Myometrial cell (primary cell): Measurements from ENCODE around the gene TIMM23. TPM values are rescaled to one million over a fixed set of nuclear protein-coding genes. Genes with fewer than 3 reads are reported as not detected.

Source experiments
- total RNA-seq: library from RNA; depleted of rRNA; stranded (reverse); fragments of >200 nt; gene quantifications from 2 replicates; pipeline ENCODE4 v1.2.3, GENCODE V29; 2015

Gene TIMM23, protein sequence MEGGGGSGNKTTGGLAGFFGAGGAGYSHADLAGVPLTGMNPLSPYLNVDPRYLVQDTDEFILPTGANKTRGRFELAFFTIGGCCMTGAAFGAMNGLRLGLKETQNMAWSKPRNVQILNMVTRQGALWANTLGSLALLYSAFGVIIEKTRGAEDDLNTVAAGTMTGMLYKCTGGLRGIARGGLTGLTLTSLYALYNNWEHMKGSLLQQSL
- total RNA-seq = 129 and 141 TPM in 2 replicates

DNA sequence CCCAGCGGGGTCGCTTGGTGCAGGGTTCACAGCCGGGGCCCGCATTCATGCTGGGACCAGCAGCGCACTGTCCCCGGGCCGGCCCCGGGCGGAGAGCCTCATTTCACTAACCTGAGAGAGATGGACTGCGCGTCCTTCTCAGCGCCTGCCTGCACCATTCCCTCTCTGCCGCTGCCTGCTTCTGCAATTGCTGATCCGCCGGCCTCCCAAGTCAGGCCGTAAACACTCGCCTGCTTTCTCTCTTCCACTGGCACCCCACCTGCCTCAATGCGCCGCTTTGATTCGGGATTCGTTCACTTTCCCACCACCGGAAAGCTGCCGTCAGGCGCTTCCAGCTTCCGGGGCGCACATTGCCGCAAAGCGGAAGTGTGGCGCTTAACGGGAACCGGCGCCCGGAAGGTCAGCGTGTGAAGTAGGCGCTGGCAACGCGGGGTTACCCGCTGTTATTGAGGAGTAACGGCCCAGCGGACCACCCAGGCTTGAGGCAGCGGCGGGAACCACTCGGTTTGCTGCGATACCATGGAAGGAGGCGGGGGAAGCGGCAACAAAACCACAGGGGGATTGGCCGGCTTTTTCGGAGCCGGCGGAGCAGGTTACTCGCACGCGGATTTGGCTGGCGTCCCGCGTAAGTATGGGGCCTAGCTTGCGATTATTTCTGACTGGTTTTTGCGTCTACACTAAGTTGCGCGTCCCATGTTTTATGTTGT lies at the start of gene TIMM23:
Gene TIMM23, plus strand, starts transcription at position 384 of the 707 bp plus-strand sequence. Its CDS starts 136 bp downstream, at position 520.

DNA sequence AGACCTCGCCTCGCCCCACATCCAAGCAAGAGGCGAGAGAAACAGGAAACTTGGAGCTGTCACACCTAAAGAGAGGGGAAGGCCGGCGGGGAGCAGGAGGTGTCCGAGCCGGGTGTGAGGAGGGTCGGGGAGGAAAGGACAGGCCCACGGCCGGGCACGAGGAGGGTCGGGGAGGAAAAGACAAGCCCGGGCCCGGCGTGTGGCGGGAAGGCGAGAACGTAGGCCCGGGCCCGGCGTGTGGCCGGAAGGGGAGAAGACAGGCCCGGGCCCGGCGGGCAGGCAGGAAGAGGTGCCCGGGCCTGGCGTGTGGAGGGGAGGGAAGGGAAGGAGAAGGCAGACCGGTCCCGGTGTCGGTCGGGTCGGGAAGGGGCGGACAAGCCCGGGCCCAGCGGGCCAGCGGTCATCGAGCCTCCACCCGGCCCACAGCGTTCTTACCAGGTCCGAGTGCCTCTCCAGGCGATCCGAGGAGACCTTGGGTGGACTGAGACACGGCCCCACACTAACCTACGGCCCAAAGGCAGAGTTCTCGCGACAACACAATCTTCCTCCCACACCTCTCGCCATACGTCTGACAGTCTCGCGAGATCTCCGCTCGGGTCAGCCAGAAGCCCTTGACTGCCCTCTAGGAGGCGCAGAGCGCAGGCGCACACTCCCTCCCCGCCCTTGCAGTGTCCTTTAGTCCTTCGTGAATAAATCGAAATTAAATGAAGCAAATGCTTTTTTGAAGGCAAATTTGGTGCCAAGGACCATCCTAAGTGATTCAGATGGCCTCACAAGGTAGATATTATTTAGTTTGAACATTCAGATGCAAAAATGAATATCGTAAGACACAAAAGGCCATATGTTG lies 58.0 kb downstream of the TIMM23 start, which contains the start of gene NCOA4:
Gene NCOA4, minus strand, starts transcription at position 533 of the 847 bp plus-strand sequence. CDS start 13,943 bp downstream, outside the sequence.

DNA sequence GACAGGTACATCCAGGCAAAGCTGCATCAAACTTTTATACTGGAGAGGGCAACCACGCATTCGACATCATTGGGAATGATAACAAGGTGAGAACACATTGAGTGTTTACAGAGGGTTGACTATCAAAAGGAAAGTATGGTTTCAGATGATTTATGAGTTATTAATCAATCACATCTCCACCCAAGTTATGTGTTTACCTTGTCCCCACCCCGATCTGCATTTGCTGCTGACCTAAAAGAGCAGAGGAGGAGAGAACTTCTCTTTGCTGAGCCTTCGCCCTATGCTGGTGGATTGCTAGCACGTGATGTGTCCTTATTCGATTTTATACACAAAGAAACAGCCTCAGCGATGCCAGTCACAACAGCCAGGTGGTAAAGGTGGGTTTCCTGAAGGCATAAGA lies 74.0 kb downstream of the TIMM23 start, which contains the start of gene MSMB:
Gene MSMB, minus strand, starts transcription at position 9 of the 400 bp plus-strand sequence. CDS start 32 bp downstream, outside the sequence.

Other genes with a start within 250 kb of the TIMM23 start
- 19.3 and 27.5 TPM in 2 replicates for gene WASHC2C, start 245.2 kb upstream of the TIMM23 start, total RNA-seq
- gene AGAP4, start 125.0 kb upstream of the TIMM23 start, total RNA-seq = 0.89 and 5.5 TPM in 2 replicates
- gene NCOA4, start 58.1 kb downstream of the TIMM23 start, total RNA-seq = 116 and 152 TPM in 2 replicates
- gene MSMB, start 73.8 kb downstream of the TIMM23 start, total RNA-seq = not detected in 2 replicates